IMR-90 (cell line): ENCODE results near the gene LRRC34. TPM values are rescaled to one million over a fixed set of nuclear protein-coding genes. Genes with fewer than 3 reads are reported as not detected.

Experiments used
- ATAC-seq: fragments of 200-7000 bp; cut with Tn5 transposase; 2 replicates; pipeline ENCODE4 v1.9.1; 2020; ENCODE audit warnings: low read depth, mild to moderate bottlenecking, moderate library complexity
- BruUV-seq: library from RNA; stranded (reverse); fragments of 400-500 nt; replicated peaks from 2 replicates; lab custom pipeline; 2021; lab: Mats Ljungman, UMichigan
- CTCF ChIA-PET: fragments of 300-600 bp; formaldehyde crosslinking; extraction: SDS; loops from one replicate; lab custom pipeline; 2021; ENCODE audit warnings: antibody characterized with exemption; lab: Yijun Ruan, JAX
- POLR2A ChIA-PET: fragments of 300-600 bp; sonication (Branson Sonifier 250); formaldehyde crosslinking; loops from one replicate; lab custom pipeline; 2022; ENCODE audit warnings: antibody characterized with exemption; ENCODE audit not compliant: unreplicated experiment; lab: Charles Lee
- DNase-seq: peaks from one replicate; pipeline ENCODE4 v3.0.0; 2013
- H2AFZ ChIP-seq: replicated peaks from 2 replicates; pipeline ENCODE3; 2013; ENCODE audit warnings: low read length, mild to moderate bottlenecking; ENCODE audit not compliant: poor library complexity
- H2AK5ac ChIP-seq: 2 replicates; pipeline ENCODE4 v1.6.1; 2013; ENCODE audit warnings: low read depth, low read length, inconsistent platforms
- H2AK9ac ChIP-seq: replicated peaks from 2 replicates; pipeline ENCODE3; 2013; ENCODE audit warnings: mild to moderate bottlenecking, low read depth, low read length, moderate library complexity; ENCODE audit not compliant: poor library complexity
- H2BK120ac ChIP-seq: 2 replicates; pipeline ENCODE4 v1.6.1; 2013; ENCODE audit warnings: low read depth, low read length, inconsistent platforms
- H2BK15ac ChIP-seq: 3 replicates; pipeline ENCODE4 v1.6.1; 2013; ENCODE audit warnings: low read depth, low read length, inconsistent platforms
- H2BK20ac ChIP-seq: 2 replicates; pipeline ENCODE4 v1.6.1; 2013; ENCODE audit warnings: low read depth, mild to moderate bottlenecking, inconsistent platforms, low read length, moderate library complexity
- H2BK5ac ChIP-seq: 2 replicates; pipeline ENCODE4 v1.6.1; 2013; ENCODE audit warnings: mild to moderate bottlenecking, low read depth, low read length, inconsistent platforms; ENCODE audit not compliant: poor library complexity, severe bottlenecking
- H3K14ac ChIP-seq: replicated peaks from 2 replicates; pipeline ENCODE4 v1.6.1; 2013; ENCODE audit warnings: low read depth, low read length, inconsistent platforms
- H3K18ac ChIP-seq: 2 replicates; pipeline ENCODE4 v1.6.1; 2013; ENCODE audit warnings: low read depth, low read length, control low read depth
- H3K23ac ChIP-seq: 2 replicates; pipeline ENCODE4 v1.6.1; 2013; ENCODE audit warnings: low read depth, low read length, inconsistent platforms
- H3K27ac ChIP-seq: 2 replicates; pipeline ENCODE4 v1.5.1; 2013; ENCODE audit warnings: mild to moderate bottlenecking, control low read depth, low read length; ENCODE audit not compliant: insufficient read depth
- H3K27me3 ChIP-seq: 2 replicates; pipeline ENCODE4 v1.6.1; 2013; ENCODE audit warnings: low read length; ENCODE audit not compliant: control insufficient read depth, insufficient read depth
- H3K36me3 ChIP-seq: 2 replicates; pipeline ENCODE4 v1.6.1; 2013; ENCODE audit warnings: low read length, mixed read lengths; ENCODE audit not compliant: control insufficient read depth, insufficient read depth
- H3K4ac ChIP-seq: 2 replicates; pipeline ENCODE4 v1.6.1; 2013; ENCODE audit warnings: low read depth, low read length, inconsistent platforms
- H3K4me1 ChIP-seq: 2 replicates; pipeline ENCODE4 v1.6.1; 2013; ENCODE audit warnings: low read length, mixed read lengths; ENCODE audit not compliant: control insufficient read depth, insufficient read depth
- H3K4me2 ChIP-seq: 2 replicates; pipeline ENCODE4 v1.6.1; 2013; ENCODE audit warnings: low read depth, mild to moderate bottlenecking, control low read depth, low read length, moderate library complexity
- H3K4me3 ChIP-seq: 2 replicates; pipeline ENCODE4 v1.5.1; 2013; ENCODE audit warnings: low read depth, mild to moderate bottlenecking, control low read depth, low read length, moderate library complexity; ENCODE audit not compliant: insufficient read depth
- H3K56ac ChIP-seq: 2 replicates; pipeline ENCODE4 v1.6.1; 2013; ENCODE audit warnings: low read length, inconsistent platforms; ENCODE audit not compliant: insufficient read depth; ENCODE audit errors: extremely low read depth
- H3K79me1 ChIP-seq, 2 experiments: 2 replicates each; pipeline ENCODE4 v1.6.1; 2013; ENCODE audit warnings: low read length in 2 of 2, inconsistent platforms in 1 of 2, low read depth in 1 of 2
- H3K9ac ChIP-seq: 2 replicates; pipeline ENCODE4 v1.6.1; 2013; ENCODE audit warnings: low read depth, low read length, control low read depth
- H3K9me1 ChIP-seq: 2 replicates; pipeline ENCODE4 v1.6.1; 2013; ENCODE audit warnings: low read length, inconsistent platforms; ENCODE audit not compliant: insufficient read depth
- H3K9me3 ChIP-seq: 2 replicates; pipeline ENCODE4 v1.6.1; 2013; ENCODE audit warnings: low read length; ENCODE audit not compliant: control insufficient read depth, insufficient read depth
- H4K20me1 ChIP-seq: 2 replicates; pipeline ENCODE4 v1.6.1; 2013; ENCODE audit warnings: low read length, inconsistent platforms; ENCODE audit not compliant: insufficient read depth
- H4K5ac ChIP-seq: 2 replicates; pipeline ENCODE4 v1.6.1; 2013; ENCODE audit warnings: mild to moderate bottlenecking, low read depth, low read length, control low read depth
- H4K8ac ChIP-seq, 2 experiments: 2 replicates each; pipeline ENCODE4 v1.6.1; 2013; ENCODE audit warnings: low read depth in 2 of 2, low read length in 2 of 2, control low read depth in 1 of 2, inconsistent platforms in 1 of 2
- H4K91ac ChIP-seq: 2 replicates; pipeline ENCODE4 v1.6.1; 2013; ENCODE audit warnings: low read depth, low read length, inconsistent platforms; ENCODE audit not compliant: insufficient read depth
- BHLHE40 ChIP-seq: fragments of 150-350 bp; IDR thresholded peaks from 2 replicates; pipeline ENCODE4 v1.6.1; 2016; ENCODE audit warnings: mild to moderate bottlenecking, low read depth, low read length
- CEBPB ChIP-seq: IDR thresholded peaks from 2 replicates; pipeline ENCODE4 v1.6.1; 2012; ENCODE audit warnings: low read depth, low read length, improper control_type of control experiment
- CHD1 ChIP-seq: IDR thresholded peaks from 2 replicates; pipeline ENCODE4 v1.6.1; 2012; ENCODE audit warnings: low read depth, low read length, improper control_type of control experiment
- CTCF ChIP-seq: conservative IDR thresholded peaks from 2 replicates; pipeline ENCODE4 v1.5.1; 2012; ENCODE audit warnings: mild to moderate bottlenecking, low read depth, low read length, improper control_type of control experiment
- MAZ ChIP-seq: IDR thresholded peaks from 2 replicates; pipeline ENCODE4 v1.6.1; 2012; ENCODE audit warnings: low read depth, mild to moderate bottlenecking, low read length, improper control_type of control experiment, moderate library complexity, borderline replicate concordance
- POLR2A ChIP-seq: IDR thresholded peaks from 2 replicates; pipeline ENCODE4 v1.6.1; 2012; ENCODE audit warnings: mild to moderate bottlenecking, low read depth, low read length
- RAD21 ChIP-seq: IDR thresholded peaks from 2 replicates; pipeline ENCODE4 v1.6.1; 2012; ENCODE audit warnings: low read length, improper control_type of control experiment
- RCOR1 ChIP-seq: IDR thresholded peaks from 2 replicates; pipeline ENCODE4 v1.6.1; 2012; ENCODE audit warnings: mild to moderate bottlenecking, low read length, improper control_type of control experiment; ENCODE audit not compliant: insufficient replicate concordance
- USF2 ChIP-seq: fragments of 150-350 bp; IDR thresholded peaks from 2 replicates; pipeline ENCODE4 v1.6.1; 2017; ENCODE audit warnings: mild to moderate bottlenecking, antibody characterized with exemption, low read length, low read depth
- WGBS, 2 experiments: methylation state at CpG; one replicate each; pipeline versions ENCODE4 v1.1.5 to v1.1.7; 2013; ENCODE audit warnings: missing lambda C conversion rate in 2 of 2; ENCODE audit not compliant: insufficient read length in 1 of 2; ENCODE audit errors: extremely low coverage in 2 of 2; 5-methylcytosine and 5-hydroxymethylcytosine counted together
- dilution Hi-C: fragments of 300-500 bp; cut with HindIII; formaldehyde crosslinking; loops from one replicate; pipeline ENCODE4 v1.14.3; 2018; ENCODE audit warnings: low sequenced_read_pairs; ENCODE audit not compliant: unreplicated experiment
- in situ Hi-C: fragments of 300-500 bp; cut with MboI; formaldehyde crosslinking; loops from 3 replicates; pipeline ENCODE4 v1.14.3; 2019; ENCODE audit warnings: low sequenced_read_pairs, inconsistent platforms, mixed read lengths
- intact Hi-C: fragments of 100-400 bp; cut with micrococcal nuclease; formaldehyde crosslinking; loops from 2 replicates; pipeline ENCODE4 v1.10.0; 2022
- polyA plus RNA-seq, 3 experiments: library from polyadenylated mRNA; depleted of rRNA; stranded (reverse); fragments of >200 nt; gene quantifications; 2 replicates each; pipeline ENCODE4 v1.2.3, GENCODE V29; 2012; ENCODE audit warnings: low replicate concordance in 1 of 3
- total RNA-seq: library from RNA; depleted of rRNA; stranded (reverse); fragments of >200 nt; gene quantifications from 2 replicates; pipeline ENCODE4 v1.2.3, GENCODE V29; 2012

LRRC34 gene
- total and polyA plus RNA-seq, 2 of the 4 experiments (the other 2 are of a cell fraction), result 0.90 to 0.91 TPM

- 63% methylated on average over 3 of the region's 4 CpGs; no CpG with 5 or more reads in 1 of the 2 experiments for WGBS, 2 experiments
- POLR2A ChIA-PET, result no interaction called here
- Histone ChIP-seq H3K9me1 (no peaks in the 10 kb centered on the region), H3K14ac (no peak overlapping the region), H4K91ac (no peak overlapping the region), H2BK5ac (no peak overlapping the region), H2AK9ac (no peak overlapping the region), H3K79me1 (peaks cover 20 to 29% of the 10 kb centered on the region in 2 experiments), H2BK15ac (no peak overlapping the region), H3K4me3 (no peak overlapping the region), H3K18ac (no peak overlapping the region), H3K23ac (no peak overlapping the region), H2AFZ (no peak overlapping the region), H3K27ac (no peak overlapping the region), H4K20me1 (no peaks in the 10 kb centered on the region), H3K27me3 (no peaks in the 10 kb centered on the region), H3K4ac (no peak overlapping the region), H2BK20ac (no peak overlapping the region), H3K4me2 (no peak overlapping the region), H4K5ac (no peak overlapping the region), H4K8ac (no peak overlapping the region), H2BK120ac (no peak overlapping the region), H3K9ac (no peak overlapping the region), H3K36me3 (peaks cover 33% of the 10 kb centered on the region), H2AK5ac (no peak overlapping the region), H3K4me1 (no peaks in the 10 kb centered on the region), H3K9me3 (no peaks in the 10 kb centered on the region), H3K56ac (no peak overlapping the region)
- dilution Hi-C loops, result no loop called here
- TF ChIP-seq RCOR1 (no peak), RAD21 (no peak), CHD1 (no peak), POLR2A (no peak), BHLHE40 (no peak), CTCF (no peak), USF2 (no peak), CEBPB (no peak), MAZ (no peak)
- in situ Hi-C loops, result no loop called here
- intact Hi-C loops, result loop anchor here (5.0 to 10.0 kb wide), 2 partner anchors 34 to 207 kb away; partner anchors contain the start of genes LRRC34 and LRRIQ4
- no peak for DNase-seq
- CTCF ChIA-PET, result no interaction called here
- no peak for ATAC-seq
- no TSS peak for BruUV-seq
Measured at GRCh38 chr3:169777822-169778221, 34.9 kb downstream of the LRRC34 start.
